ENCODE data around the gene SLC2A4.

The SLC2A4 gene

DNA sequence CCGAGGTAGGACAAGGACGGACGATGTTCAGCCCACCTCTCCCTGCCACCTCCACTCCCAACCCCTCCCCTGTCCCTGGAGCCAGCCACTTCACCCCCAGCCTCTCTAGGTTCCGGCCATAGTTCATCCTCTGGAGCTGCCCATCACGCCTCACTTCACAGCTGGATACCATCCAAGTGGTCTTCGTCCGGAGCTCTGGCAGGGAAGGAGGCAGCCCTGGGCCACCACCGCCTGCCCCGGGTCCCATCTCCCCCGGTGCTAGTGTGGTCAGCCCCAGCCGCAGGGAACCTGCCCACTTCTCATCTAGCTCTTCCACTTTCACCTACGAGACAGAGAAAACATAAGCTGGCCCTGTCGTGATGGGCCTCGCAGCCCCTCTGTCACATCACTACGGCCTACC lies 39.9 kb downstream of the SLC2A4 start:
- no peak overlapping the region for H3K27ac ChIP-seq (replicated peaks)
- no peaks in the 10 kb centered on the region for H3K27me3 ChIP-seq (ENCODE audit: insufficient read depth, poor library complexity, severe bottlenecking)
- no peak overlapping the region for H3K4me3 ChIP-seq (replicated peaks; ENCODE audit: insufficient read depth, low read length)
- TF ChIP-seq, protein P1, sequence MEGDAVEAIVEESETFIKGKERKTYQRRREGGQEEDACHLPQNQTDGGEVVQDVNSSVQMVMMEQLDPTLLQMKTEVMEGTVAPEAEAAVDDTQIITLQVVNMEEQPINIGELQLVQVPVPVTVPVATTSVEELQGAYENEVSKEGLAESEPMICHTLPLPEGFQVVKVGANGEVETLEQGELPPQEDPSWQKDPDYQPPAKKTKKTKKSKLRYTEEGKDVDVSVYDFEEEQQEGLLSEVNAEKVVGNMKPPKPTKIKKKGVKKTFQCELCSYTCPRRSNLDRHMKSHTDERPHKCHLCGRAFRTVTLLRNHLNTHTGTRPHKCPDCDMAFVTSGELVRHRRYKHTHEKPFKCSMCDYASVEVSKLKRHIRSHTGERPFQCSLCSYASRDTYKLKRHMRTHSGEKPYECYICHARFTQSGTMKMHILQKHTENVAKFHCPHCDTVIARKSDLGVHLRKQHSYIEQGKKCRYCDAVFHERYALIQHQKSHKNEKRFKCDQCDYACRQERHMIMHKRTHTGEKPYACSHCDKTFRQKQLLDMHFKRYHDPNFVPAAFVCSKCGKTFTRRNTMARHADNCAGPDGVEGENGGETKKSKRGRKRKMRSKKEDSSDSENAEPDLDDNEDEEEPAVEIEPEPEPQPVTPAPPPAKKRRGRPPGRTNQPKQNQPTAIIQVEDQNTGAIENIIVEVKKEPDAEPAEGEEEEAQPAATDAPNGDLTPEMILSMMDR (IDR thresholded peaks at IDR 0.05; ENCODE audit: insufficient read depth, low read length) = no peak
- TF ChIP-seq, protein P2, sequence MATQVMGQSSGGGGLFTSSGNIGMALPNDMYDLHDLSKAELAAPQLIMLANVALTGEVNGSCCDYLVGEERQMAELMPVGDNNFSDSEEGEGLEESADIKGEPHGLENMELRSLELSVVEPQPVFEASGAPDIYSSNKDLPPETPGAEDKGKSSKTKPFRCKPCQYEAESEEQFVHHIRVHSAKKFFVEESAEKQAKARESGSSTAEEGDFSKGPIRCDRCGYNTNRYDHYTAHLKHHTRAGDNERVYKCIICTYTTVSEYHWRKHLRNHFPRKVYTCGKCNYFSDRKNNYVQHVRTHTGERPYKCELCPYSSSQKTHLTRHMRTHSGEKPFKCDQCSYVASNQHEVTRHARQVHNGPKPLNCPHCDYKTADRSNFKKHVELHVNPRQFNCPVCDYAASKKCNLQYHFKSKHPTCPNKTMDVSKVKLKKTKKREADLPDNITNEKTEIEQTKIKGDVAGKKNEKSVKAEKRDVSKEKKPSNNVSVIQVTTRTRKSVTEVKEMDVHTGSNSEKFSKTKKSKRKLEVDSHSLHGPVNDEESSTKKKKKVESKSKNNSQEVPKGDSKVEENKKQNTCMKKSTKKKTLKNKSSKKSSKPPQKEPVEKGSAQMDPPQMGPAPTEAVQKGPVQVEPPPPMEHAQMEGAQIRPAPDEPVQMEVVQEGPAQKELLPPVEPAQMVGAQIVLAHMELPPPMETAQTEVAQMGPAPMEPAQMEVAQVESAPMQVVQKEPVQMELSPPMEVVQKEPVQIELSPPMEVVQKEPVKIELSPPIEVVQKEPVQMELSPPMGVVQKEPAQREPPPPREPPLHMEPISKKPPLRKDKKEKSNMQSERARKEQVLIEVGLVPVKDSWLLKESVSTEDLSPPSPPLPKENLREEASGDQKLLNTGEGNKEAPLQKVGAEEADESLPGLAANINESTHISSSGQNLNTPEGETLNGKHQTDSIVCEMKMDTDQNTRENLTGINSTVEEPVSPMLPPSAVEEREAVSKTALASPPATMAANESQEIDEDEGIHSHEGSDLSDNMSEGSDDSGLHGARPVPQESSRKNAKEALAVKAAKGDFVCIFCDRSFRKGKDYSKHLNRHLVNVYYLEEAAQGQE (IDR thresholded peaks at IDR 0.05; ENCODE audit: insufficient replicate concordance, low read depth) = no peak
- TF ChIP-seq POLR2AphosphoS5 (IDR thresholded peaks at IDR 0.05; ENCODE audit: low read depth) (no peak), GABPA (IDR thresholded peaks at IDR 0.05; ENCODE audit: low read depth) (no peak), SPI1 (IDR thresholded peaks at IDR 0.05; ENCODE audit: borderline replicate concordance, low read depth) (no peak)
- no peak for DNase-seq (ENCODE audit: low read depth in 1 of 2, low spot score in 1 of 2)

DNA sequence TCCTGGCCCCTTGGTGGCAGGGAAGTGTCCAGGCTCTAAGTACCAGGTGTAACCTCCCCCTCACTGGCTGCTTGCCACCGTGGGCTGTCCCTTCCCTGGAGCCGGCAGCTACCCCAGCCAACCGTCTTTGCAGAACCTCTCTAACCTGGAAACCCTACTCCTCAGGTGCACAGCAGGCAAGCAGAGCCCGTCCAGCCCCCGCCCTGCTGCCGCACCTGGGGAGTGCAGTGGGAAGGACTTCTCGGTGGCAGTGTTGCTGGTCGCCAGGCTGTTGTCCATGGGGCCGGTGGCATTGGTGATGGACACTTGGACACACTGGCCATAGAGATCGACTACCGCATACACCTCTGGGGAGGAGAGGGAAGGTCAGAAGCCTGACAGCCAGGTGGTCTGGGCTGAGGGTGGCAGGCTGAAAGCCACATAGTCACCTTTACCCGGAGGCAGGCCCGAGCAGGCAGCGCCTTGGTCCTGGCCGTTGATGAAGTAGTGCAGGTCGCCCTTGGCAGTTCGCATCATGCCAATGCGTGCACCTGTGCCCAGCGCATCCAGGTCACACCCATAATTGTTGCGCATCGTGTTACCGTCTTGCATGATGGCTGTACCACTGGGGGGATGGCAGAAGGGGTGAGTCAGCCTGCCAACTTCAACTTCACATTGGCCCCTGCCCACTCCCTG lies 41.1 kb downstream of the SLC2A4 start:
- DNase-seq (ENCODE audit: low read depth in 1 of 2, low spot score in 1 of 2) = no peak

DNA sequence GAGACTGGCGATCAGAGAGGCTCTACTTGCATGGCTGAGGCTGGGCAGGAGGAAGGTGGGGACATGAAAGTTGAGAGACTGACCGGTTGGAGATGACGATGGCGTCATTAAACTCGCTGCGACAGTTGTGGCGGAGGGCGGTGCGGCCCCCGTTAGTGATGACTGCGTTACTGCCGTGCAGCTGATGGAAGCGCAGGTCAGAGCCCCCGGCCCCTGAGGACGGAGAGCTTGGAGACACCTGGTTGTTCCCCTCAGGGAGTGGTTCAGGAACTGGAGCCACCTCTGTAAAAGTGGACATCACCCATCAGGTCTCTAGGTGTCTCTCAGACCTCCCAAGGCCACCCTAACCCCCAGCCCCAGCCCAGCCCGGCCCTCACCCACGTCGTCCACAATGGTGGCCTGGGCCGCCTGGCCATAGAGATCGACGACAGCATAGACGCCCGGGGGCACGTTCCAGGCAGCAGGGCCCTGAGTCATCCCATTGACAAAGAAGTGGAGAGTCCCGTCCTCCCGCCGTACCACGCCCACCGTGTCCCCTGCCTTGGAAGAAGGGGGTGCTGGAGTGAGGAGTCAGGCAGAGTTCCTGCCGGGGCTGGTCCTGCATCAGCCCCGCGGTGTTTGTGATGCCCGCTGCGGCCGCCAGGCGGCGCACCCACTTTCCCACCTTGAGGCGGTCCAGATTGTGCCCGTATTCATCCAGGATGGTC lies 42.4 kb downstream of the SLC2A4 start:
- Histone ChIP-seq H3K4me3 (replicated peaks; ENCODE audit: insufficient read depth, low read length) (no peak overlapping the region), H3K27me3 (ENCODE audit: insufficient read depth, poor library complexity, severe bottlenecking) (no peaks in the 10 kb centered on the region), H3K27ac (replicated peaks) (no peak overlapping the region)
- TF ChIP-seq, protein P1 (IDR thresholded peaks at IDR 0.05; ENCODE audit: insufficient read depth, low read length) = peak; percentile 74
- TF ChIP-seq, protein P2 (IDR thresholded peaks at IDR 0.05; ENCODE audit: insufficient replicate concordance, low read depth) = no peak
- no peak for DNase-seq (ENCODE audit: low read depth in 1 of 2, low spot score in 1 of 2)

More for the DNA sequence above, 41.1 kb downstream of the SLC2A4 start:
- Histone ChIP-seq H3K27me3 (ENCODE audit: insufficient read depth, poor library complexity, severe bottlenecking) (no peaks in the 10 kb centered on the region), H3K4me3 (replicated peaks; ENCODE audit: insufficient read depth, low read length) (no peak overlapping the region), H3K27ac (replicated peaks) (no peak overlapping the region)
- TF ChIP-seq POLR2AphosphoS5 (IDR thresholded peaks at IDR 0.05; ENCODE audit: low read depth) = no peak
- no peak for TF ChIP-seq GABPA (IDR thresholded peaks at IDR 0.05; ENCODE audit: low read depth)
- TF ChIP-seq, protein P1 (IDR thresholded peaks at IDR 0.05; ENCODE audit: insufficient read depth, low read length) = no peak

All from HL-60 (cell line).